HuH-7.5 (cell line): ENCODE data around the gene ATG3.
"Not testable (repeated sequence)": the region's sequence is repeated elsewhere in the genome, so short reads cannot be mapped to it uniquely, and the experiment has no call there.

Source experiments
- DNase-seq: peaks from one replicate; pipeline ENCODE4 v3.0.0; 2011; ENCODE audit warnings: low spot score

The ATG3 gene

DNA sequence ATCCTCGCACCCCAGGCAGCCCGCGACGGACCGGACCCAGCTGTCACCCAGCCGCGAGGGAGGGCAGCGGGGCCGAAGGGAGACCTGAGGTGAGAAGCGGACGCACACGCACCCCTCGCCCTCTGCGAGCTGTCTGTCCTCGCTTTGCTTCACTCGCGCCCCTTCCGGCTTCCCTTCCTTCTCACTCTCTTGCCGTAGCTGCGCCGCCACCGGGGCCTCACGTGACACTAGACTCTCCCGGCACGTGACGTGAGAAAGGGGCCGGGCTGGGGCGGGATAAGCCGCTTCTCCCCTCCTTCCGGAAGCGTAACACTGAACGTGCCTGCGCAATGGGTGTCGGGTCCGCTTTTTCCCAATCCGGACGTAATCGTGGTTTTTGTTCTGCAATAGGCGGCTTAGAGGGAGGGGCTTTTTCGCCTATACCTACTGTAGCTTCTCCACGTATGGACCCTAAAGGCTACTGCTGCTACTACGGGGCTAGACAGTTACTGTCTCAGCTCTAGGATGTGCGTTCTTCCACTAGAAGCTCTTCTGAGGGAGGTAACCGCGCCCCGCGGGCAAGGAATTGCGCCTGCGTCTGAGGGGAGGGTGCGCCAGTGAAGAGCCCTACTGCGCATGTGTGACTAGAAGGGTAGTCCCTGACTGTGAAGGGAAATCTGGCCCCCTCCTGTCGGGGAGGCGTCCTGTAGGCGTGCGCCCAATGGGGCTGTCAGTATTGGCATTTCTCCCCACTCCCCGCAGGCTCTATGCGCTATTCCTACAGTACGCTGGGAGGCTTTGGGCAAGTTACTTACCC, at the start of gene ATG3, which contains the start of gene SLC35A5:
TSS of gene ATG3 (minus strand) at position 229 of the 796 bp plus-strand sequence. CDS start 434 bp downstream, outside the sequence.
TSS of gene SLC35A5 (plus strand) at position 312 of the 796 bp plus-strand sequence. CDS start 1,359 bp downstream, outside the sequence.
- DNase-seq, result peak; percentile 90

DNA sequence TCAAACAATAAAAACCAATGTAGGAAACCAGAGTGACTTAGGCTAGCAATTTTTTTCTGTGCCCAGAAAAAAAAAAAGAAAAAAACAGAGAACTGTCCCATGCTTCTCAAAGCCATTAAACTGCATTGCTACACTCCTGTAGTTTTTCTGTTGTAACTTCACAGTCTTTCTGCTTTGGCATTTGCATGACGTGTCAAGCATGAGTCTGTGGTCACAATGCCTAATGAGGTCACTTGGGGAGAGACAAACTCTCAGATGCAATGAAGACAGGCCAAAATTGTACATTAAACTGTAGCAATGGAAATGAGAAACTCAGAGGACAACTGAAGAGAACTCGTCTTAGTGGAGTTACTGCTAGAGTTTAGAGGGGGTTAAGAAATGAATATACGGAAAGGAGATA, 48.4 kb upstream of the ATG3 start:
- no peak for DNase-seq

- DNase-seq, result no peak
Observed at GRCh38 chr3:112607863-112608262, 46.1 kb upstream of the ATG3 start.

DNA sequence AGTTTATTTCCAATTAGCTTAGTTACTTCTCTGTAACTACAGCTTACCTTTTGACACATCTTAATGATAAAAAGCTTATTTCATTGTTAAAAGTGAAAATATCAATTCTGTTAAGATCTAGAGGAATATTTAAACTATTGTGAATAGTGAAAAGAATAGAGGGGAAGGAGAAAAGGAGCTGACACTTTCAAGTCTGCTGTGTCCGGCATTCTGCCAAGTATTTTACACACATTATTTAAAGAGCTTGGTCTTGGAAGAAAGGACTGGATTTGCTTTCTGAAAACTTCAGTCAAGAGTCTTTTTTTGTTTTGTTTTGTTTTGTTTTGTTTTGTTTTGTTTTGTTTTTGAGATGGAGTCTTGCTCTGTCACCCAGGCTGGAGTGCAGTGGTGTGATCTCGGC, 44.3 kb upstream of the ATG3 start:
- no peak for DNase-seq

GRCh38 chr3:112605285-112605684, 43.5 kb upstream of the ATG3 start:
- no peak for DNase-seq

DNA sequence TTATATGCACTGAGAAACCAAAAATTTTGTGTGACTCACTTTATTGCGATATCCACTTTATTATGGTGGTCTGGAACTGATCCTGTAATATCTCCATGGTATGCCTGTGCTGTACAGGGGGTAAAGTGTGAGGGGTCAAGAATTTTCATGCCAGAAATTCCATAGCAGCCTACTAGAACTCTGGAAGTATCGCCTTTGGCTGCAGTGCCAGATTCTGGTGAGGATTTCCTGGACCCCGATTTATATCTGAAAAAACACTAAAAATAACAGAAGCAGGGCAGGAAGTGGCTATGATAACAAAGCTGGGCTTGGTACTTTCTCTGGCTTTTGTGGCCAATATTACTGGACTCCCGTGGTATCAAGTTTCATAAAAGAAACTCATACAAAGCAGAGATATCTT, 42.8 kb upstream of the ATG3 start:
- DNase-seq, result no peak

GRCh38 chr3:112602217-112602838, 40.6 kb upstream of the ATG3 start:
- DNase-seq, result no peak

DNA sequence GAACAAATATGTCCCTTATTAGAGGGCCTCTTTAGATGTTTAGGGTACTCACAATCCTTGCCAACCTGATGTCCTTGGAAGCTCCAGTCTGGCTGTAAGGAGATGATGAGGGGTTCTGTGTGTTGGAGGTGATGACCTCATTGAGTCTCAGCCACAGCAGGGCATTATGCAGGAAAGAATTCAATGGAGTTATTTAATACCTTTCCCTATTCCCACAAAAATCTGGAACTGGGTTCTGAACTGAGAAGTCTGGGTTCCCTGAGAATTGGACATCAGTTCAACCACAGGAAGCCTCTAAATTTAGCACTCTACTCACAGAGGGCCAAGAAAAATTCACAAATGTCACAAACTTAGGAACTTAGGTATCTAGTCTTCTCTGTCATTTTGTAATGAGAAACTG, 37.0 kb upstream of the ATG3 start:
- no peak for DNase-seq

DNA sequence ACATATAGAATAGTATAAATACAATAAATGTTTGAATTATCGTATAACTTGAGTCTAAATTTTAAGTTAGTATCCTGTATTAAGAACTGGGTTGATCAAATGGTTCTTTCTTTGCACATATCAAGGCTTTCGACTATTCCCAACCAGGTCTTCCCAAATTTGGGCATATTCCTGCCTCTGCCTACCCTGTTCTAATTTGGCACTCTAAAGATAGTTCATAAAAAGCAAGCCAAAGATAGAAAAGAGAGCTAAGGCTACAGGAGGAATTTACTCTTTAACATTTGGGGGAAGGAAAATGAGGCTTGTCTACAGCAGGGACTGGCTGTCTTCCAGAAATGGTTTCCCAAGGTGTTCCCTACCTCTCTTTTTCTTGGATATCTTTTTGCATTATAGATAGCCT, 36.2 kb upstream of the ATG3 start:
- no peak for DNase-seq

DNA sequence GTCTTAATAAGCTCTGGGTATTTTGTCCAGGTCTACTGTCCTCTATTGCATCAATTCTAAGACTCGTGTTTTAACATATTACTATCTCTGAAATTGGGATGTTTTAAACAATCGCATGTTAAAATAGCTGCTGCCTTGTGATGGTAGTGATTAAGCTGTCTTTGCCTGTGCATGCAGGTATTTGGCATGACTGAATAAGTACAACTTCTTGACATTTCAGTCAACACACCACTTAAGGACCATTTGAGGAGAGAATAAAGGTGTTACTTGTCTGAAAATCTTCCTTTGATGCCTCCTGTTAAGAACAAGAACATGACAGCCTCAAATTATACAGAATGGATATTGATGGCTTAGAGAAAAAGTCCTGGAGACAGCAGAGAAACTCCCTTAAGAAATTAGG, 33.1 kb upstream of the ATG3 start:
- no peak for DNase-seq

DNA sequence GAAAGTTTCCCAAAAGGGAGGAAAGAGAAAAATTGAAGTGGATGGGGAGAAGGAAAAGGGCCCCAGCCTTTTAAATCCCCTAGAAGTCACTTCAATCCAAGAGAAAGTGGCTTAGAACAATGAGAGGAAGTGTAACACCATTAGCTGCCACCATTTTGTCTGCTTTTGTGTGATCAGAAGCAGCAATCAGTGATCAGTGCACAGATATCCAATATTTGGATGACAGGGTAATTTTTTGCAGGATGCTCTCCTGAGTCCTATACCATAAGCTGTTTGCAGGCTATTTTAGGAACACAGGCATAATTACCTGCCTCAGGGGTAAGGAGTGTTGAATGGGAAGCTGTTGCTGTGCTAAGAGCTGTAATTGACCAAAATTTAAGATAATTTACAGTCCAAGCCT, 31.5 kb upstream of the ATG3 start:
- no peak for DNase-seq

- no peak for DNase-seq
Observed at GRCh38 chr3:112587336-112587735, 25.6 kb upstream of the ATG3 start.

GRCh38 chr3:112585782-112586181, 24.0 kb upstream of the ATG3 start:
- DNase-seq, result no peak

DNA sequence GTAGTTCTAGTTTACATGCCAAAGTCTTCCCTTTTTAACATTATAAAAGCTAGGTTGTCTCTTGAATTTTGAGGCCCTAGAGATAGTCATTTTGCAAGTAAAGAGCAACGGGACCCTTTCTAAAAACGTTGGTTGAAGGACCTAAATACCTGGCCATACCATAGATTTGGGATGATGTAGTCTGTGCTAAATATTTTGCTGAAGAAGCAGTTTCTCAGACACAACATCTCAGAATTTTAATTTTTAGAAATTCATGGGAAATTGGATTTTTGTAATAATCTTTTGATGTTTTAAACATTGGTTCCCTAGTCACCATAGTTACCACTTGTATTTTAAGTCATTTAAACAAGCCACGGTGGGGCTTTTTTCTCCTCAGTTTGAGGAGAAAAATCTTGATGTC, 21.3 kb upstream of the ATG3 start:
- no peak for DNase-seq

GRCh38 chr3:112582244-112582874, 20.6 kb upstream of the ATG3 start:
- DNase-seq, result no peak

DNA sequence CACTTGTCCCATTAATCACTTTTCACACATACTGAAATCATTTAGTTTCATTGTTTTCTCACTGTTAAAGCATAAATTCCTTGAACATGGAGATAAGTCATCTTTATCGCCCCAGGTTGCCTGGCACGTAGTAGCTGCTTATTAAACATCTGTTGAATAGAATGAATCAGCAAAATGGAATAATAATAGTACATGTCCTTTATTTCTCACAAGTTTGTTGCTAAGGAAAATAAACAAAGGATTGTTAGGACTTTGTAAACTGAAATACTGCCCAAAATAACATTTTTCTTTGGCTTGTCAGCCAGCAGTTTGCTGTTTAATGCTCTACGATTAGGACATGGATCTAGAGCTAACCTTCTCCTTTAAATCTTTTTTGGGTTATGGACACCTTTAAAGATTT, 17.9 kb upstream of the ATG3 start:
- DNase-seq, result no peak

GRCh38 chr3:112579232-112579631, 17.5 kb upstream of the ATG3 start:
- no peak for DNase-seq

- DNase-seq, result no peak
Observed at GRCh38 chr3:112572701-112573100, 10.9 kb upstream of the ATG3 start.

DNA sequence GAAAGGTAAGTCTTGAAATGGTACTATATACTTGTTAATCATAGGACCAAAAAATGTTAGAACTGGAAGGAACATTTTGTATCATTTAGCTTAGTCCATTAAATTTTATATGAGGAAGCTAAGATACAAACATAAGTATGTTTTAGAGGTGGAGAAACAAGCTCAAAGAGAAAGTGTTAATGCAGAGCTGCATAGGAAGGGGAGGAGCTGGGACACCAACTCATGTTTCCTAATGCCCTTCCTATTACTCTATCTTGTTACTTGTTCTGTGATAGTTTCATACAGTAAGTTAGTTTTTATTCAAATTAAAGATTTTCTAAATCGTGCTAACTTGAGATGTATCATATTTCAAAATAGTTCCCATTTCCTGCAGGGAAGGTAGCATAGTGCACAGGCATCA, 7.5 kb upstream of the ATG3 start:
- no peak for DNase-seq

GRCh38 chr3:112568642-112569041, 6.9 kb upstream of the ATG3 start:
- DNase-seq, result no peak

- no peak for DNase-seq
Observed at GRCh38 chr3:112564940-112565305, 3.2 kb upstream of the ATG3 start.

GRCh38 chr3:112564247-112564939, 2.6 kb upstream of the ATG3 start:
- not testable (repeated sequence) for DNase-seq

DNA sequence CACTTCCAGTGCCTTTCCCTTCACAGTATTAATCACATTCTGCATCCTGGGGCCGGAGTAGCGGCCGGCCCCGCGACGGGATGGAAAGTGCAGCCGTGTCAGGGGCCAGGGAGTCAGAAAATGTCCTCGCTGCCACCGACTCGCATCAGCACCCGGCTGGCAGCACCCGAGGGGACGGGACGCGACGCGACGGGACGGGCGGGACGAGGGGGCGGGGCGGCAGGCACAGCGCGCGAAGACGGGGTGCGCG, 353 bp downstream of the ATG3 start:
- DNase-seq, result peak; percentile 45
